Pons (tissue), 1 donor: Measurements from ENCODE around the gene COLEC12.

Source experiments
- DNase-seq: peaks from one replicate; pipeline ENCODE4 v3.0.0-alpha.2; 2016; ENCODE audit warnings: low spot score

COLEC12 gene

DNA sequence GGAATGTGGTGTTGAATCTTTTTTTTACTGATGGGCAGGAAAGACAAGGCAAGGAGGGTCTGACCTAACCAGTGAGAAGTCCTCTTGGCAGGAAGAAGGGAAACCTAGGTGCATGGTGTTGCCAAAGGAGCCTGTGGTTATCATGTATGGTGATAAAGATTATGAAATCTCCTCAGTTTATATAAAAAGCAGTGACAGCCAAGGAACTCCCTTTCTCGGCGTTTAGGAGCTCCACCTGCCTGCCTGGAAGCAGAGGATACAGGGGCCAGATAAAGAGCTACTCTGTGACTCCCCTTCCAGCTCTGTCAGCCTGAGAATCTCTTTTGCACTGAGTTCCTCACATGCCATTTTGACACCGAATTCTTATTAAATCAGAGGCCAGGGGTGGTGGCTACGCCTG is 26.1 kb downstream of the COLEC12 start:
- DNase-seq = no peak

DNA sequence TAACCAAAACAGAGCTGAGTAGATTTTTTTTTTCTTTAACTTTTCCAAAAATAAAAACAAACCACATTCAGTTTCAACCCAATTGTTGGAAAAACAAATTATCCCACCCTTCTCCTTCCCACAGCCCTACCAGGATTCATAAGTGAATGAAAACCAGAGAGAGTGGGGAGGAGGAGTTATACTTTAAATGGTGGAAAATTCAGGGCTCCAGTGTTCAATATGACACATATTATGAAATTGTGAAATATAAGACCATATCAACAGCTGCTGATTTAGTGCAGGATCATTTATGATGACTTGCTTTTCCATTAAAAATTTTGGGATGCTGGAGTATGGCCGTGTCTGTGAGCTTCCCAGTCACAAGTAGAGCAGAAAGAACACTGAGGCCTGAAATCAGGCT is 26.7 kb downstream of the COLEC12 start:
- DNase-seq = no peak

DNA sequence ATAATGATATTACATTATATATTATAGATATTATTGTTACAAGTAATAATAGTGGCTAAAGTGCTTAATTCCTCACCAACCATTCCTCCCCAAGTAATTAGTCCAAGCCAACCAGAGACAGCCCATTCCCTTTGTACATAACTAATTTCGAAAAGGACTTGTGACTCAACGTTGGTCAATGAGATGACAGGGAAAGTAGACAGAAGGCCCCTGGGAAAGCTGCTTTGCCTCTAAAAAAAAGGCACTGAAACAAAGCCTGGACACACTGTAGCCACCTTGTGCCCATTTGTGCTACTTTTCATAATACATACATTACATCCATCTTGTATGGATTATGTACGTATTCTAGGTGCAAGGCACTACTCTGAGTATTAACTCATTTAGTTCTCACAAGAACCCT is 28.8 kb downstream of the COLEC12 start:
- no peak for DNase-seq

DNA sequence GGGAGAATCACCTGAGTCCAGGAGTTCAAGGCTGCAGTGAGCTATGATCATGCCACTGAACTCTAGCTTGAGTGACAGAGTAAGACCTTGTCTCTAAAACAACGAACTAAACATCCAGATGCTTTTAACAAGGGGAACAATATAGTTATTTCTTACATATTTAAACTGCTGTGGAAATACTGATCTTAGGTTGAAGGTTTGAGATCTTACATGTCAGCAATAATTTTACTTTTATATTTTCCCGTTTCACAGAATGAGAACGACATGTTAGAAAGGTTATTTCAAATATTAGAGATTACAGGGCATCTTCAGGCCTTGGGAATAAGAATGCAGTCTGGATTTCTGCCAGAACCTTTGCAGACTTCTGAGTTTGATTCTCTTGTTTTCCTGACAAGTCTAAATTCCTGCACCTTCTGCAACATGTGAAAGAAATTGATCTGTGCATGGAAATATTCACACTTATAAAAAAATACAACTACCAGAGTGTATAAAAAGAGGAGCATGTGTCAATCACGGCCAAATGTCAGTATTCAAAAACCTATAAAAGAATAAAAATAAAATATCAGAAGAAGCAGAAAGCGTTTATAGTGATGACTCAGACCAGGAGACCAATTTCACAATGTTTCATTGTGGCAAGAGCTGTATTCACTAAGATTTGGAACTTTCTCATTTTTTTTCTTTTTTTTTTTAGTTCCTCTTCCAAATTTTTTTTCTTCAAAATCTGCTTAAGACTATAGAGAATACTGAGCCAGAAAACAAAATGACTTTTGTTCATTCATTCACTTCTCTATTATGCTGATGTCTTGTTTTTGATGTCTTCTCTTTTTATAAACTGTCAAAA is 29.6 kb downstream of the COLEC12 start:
- DNase-seq = no peak

DNA sequence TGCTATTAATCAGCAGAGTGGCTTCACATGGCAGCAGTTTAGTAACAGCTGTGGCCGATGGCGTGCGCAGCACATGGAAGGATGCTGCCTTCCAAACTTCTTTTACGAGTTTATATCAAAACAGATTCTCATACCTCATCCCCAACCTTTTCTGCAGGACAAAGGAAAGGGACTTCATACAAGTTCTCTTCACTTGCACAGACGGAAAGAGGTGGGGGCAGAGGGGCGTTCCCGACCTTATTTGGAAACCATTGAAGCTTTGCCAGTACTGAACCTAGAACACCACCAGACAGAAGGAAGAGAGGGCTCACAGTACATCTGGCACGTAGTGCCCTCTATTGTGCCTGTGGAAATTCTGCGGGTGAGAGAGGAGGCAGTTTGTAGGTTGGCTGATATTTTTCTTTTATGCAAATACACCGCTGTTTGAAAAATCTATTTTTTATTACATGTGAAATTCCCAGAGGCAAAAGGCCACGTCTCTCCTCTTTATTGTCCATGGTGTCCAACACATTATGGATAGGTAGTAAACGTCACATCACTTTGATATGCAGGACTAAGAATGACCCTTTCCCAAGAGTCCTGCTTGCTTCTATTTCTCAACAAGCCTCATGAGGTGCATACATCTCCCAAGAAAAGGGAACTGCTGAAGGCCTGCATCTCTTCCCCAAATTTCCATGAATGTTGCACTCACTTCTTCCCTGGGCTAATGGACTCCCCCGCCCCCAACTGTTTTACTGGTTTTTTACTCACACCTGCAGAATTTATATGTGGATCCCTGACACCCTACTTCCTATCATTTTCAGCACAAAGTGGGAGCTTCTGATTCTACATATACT is 31.3 kb downstream of the COLEC12 start:
- DNase-seq = no peak

DNA sequence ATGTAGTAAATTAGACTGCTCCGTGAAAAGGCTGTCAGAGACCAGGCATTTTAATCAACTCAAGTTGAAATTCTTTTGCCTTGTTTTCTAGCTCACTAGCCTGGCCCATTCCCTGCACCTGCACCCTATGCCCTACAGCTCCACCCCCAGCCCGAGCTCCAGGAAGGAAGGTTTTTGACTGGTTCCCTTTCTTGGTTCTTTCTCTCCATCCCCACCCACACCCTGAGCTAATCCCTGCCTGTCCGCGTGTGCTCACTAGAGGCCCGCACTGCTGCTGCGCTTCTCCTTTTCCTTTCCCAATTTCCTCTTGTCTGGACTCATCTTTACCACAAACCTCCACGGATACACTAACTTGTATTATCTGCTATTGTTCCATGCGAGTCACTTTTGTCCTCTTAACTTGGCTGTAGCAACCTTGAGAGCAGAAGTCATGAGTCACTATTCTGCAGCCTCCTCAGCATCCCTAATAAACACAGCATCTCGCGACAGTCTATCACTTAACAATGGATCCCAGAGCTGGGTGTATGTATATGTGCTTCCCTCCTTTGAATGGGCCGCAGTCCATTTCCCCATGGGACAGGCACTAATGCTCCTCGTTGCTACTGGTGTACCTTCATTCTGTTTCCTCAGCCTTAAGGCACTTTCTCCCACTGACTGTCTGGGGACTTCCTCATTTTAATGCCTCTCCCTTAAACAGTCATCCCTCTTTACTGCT is 36.5 kb downstream of the COLEC12 start:
- no peak for DNase-seq

DNA sequence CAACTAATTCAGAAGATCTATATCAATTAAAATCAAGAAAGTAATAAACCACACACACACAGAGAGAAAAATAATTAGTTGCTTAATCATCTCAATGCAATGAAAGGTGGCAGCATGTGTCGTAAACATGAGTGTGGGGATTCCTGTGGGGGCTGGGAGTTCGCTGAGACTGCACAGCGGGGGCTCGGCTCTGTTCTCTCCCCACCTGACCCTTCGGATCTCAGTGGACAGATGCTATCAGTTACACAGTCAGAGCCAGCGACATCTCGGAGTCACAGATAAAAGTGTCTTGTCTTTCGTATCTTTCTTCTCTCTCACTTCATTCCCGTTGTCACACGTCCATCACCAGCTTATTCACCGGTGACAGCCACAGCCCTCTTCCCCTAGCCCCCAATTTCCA is 37.1 kb downstream of the COLEC12 start:
- DNase-seq = no peak

DNA sequence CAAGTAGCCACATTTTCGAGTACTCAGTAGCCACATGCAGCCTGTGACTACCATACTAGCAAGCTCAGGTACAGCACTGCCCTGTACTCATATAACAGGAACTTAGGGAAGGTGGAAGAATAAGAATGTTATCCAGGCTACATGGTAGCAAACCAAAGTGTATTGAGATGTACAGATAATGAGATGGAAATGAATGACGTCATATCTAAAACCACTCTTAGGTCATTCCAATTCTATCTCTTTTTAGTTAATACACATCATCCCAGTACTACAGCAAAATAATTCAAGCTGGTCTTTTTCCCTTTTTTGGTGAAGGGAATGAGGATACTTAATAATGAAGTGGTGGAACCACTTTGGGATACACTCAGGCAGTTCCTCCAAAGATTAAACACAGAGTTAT is 38.7 kb downstream of the COLEC12 start:
- no peak for DNase-seq

DNA sequence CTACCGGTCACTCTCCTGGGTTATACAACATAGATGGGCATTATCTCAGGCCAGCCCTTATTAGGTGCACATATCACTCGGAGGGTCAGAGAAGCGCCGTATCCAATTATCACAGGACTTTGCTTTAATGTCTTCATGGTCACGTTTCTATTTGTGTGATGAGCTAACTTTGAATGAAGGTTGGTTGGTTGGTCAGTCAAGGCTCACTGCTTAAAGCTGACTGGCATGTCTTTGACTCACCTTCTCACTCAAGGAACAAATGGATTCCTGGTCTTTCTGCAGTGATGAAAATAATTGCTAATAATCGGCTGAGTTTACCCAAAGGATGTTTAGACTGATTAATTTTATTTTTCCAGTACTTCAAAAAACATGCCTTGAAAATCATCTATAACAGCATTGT is 39.7 kb downstream of the COLEC12 start:
- no peak for DNase-seq

DNA sequence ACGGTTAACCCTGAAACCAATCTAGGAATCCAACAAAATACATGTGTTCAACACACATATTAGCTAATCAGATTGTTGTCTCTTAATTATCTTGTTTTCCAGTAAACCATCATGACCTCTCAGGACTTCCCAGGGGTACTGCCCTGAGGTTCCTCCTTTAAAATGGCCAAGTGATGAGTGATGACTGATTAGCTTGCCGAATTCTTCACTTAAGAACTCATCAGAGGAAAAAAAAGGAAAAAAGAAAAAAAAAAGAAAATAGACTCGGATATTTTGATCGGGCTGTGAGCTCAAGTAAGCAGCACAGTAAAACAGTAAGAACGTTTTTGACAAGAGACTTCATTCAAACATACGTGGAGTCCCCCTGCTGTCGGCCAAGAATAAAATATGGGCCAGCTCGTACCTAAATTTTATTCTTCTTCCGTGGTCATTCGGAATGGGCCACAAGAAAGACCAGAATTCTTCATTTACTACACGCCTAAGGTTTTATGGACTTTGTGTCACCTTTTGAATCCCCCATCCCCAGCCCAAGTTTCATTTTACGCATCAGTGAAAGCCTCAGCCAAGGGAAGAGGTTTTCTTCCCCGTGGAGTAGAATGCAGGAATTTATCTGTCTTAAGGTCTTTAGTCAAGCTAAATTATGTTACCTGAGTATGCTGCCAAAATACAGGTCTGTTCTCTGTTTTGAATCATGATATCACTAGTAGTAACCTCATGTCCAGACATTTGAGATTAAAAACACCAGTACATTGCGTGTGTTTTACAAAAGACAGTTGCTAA is 40.5 kb downstream of the COLEC12 start:
- DNase-seq = no peak

DNA sequence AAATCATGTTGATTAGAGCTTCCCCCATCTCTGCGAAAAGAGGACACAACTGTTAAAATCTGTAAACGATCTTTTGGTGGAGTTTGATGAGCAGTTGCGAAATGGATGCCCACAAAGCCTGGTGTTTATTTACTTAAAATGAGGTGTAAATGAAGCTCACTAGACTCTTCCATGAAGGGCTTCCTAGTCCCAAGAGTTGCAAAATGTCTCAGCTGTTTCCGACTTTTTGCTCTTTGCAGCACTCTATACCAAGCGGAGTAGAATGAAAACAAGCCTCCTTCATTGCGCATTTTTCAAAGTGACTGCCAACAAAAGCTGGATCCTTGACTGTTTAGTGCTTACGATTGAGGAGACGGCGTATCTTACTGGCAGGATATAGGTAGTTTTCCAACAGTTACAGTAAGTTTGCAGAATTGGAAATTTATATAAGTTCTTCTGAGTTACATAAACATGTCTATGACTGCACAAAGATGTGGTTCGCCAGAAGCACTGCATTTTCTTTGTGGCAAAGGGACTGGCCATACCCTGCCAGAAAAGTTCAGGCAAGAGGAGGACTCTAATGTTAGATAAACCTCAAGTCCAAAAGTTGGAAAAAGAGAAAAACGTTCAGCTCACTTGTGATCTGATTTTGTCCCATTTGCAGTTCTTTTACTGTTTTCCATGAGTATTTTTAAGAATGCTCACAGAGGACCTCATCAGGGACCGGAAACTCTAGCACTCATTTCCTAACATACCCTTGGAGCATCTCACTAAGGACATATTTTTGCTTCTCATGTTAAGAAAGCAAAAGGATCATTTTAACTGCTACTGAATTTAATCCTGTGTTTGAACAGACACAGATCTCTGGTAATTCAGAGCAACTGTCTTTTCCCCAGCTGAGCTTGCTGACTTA is 42.7 kb downstream of the COLEC12 start:
- DNase-seq = no peak

DNA sequence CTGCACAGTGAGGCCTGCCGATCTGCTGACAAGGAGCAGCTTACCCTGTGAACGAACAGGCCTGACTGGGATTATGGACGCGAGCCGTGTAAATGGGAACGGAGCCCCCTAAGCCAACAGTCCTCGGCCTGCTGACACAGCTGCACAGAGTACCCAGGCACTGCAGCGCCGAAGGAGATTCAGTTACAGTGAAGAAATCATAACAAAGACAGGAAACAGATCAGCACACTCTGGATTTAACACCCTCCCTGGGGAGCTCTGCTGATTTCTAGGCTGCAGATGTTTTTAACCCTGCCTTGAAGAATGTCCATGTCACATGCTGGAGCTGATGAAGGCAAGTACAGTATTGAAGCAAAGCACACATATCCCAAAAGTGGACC is 43.4 kb downstream of the COLEC12 start:
- DNase-seq = no peak

DNA sequence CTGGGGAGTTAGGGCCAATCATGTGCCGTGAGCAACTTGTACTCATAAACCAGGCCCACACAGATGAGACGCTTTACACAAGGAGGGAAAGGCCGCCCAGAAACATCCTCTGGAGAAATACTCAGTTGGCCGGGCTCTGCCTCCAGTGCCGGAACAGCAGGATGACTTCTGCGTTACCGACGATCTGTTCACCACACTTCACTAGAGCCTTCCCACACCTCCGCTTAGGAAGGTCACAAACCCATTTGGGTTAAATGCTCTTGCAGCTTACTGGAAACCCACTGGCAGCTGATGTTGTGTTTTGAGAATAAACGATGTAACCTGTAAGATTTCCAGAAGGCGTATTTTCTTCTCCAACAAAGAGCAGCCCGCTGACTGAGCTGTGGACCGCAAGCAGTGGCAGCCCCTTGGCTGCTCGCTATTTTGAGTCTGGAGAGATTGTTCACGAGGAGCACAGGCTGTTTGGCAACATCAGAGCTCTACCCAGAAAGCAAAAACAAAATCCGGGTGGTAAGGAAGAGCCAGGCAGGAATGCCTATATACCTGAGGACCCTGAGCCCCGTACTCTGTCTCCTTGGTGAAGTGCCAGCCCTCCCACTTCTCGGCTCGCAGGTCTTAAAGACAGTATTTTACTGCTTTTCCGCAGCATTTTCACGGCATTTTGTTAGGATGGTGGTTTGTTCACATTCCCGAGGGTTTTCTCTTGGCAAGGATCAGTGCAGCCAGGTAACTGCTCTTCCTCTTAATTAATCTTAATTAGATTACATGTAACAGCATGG is 44.0 kb downstream of the COLEC12 start:
- DNase-seq = no peak

DNA sequence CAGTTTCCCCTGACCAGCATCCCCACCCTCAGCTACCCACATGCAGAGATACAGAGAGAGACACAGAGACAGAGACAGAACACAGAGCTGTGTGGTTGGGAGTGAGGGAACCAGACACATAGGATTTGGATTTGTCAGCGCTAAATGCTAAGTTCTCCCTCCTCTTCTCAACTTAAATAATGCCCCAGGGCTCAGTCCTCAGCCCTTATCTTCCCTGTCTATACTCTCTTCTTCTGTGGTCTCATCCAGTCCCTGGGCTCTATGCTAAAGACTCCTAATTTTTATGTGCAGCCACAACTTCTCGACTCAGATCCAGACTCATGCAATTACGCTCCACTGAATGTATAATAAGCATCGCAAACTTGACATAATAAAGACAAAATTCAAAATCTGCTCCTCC is 47.1 kb downstream of the COLEC12 start:
- DNase-seq = no peak

DNA sequence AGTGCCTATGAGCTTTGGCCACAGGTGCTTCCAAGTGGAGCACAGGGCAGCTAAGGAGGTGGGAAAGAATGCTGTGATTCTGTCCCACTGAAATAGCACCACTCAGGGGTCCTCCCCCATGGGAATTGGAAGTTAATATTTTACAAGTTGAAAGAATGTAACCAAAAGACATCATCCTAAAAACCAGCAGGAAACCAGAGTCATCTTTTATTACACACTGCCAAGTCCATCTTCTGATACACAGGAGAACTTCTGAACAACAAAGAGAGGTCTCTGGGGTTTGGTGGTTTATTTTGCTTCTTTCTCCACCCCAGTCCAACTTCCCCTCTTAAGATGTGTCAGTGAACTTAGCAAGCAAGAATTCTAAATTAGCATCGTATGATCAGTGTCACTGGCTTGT is 47.7 kb downstream of the COLEC12 start:
- DNase-seq = no peak

DNA sequence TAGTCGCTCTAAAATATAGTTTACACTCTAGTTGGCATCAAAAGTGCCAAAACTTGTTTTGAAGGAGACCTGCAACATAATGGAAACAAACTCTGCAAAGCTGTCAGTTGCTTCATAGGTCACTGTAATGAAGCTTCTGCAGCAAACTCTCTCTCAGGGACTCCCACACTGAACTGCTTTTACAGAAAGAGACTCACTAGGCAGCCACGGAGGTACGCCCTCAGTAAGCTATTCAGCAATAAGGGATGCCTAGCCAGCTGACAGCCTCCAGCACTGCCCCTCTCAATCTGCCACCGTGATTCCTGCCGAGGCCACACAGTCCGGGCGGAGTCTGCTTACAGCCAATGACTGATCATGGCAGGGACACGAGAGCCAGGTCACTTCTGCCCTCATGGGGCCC is 51.1 kb downstream of the COLEC12 start:
- DNase-seq = no peak

DNA sequence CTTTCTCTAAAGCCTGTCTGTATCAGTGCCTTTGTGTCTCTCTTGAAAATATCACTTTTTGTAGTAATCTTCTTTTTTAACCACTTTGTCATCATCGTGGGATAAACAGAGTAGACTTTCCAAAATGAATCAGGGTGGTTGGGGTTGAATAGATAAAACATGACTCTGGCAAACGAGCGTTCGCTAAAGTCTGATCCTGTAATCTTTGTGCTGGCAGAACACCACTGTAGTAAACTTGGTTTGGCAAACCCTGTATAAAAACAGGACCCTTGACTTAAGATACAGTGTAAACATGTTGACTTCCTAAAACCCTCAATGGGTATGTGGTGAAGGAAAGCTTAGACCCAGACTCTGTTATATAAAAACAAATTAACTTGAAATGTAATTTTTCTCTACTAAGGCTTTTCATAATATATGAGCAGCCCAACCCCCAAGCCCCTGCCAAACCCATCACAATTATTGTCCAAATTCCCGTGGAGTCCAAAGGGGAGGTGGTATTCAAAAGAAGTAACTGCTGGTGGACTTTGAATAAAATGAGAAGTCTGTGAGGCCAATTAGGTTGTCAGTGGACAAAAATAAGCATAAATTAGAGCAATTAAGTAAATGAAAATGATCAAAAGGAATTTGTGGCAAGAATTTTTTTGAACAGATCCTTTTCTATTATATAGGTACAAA is 52.2 kb downstream of the COLEC12 start:
- DNase-seq = no peak

DNA sequence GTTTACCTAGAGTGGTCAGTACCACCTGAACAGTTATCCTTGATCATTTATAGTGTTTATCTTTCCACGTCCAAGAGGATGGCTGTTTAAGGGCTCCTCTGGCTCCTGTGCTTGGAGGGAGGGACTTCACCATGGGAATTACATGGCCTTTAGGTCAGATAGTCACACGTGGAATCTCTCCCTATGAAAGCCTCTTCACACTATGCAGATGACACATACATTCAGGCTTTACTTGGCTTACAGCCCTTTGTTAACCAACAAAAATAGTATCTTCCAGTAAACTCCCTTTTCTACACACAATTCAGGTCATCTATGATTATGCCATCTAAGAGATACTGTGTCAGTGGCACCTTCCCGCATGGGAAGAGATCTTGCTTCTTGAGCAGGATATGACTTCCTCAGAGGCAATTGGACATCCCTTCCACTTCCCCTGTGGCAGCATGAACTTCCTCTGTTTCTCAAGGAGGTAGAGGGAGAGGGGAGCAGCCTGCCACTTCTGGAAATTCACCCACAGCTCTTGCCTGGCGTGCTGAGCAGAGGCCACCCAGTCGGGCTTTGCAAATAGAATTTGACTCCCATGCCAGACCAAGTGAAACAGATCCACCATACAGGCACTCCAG is 53.5 kb downstream of the COLEC12 start:
- DNase-seq = no peak

DNA sequence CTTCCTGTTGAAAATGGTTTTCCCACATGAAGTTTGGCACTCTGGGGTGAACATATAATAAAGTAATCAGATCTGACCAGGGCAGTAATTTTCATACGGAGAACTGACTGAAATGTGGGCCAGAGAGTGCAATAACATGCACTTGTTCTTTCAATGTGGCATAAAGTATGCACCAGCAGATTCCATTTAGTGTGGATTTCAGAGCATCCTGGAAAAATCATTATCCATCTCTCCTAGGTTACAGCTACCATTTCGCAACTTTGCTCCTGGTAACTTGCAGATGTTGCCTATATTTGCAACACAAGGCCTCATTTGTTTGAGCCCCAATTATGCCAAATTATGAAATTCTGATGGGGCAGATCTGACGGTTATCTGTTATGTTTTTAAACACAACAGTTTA is 55.4 kb downstream of the COLEC12 start:
- DNase-seq = no peak
